Measurements from ENCODE around the gene ZNF789. TPM values are rescaled to one million over a fixed set of nuclear protein-coding genes. Genes with fewer than 3 reads are reported as not detected.

The ZNF789 gene
- total and polyA plus RNA-seq, 4 donors: 1.6 to 7.4 (median 4.8) TPM

DNA sequence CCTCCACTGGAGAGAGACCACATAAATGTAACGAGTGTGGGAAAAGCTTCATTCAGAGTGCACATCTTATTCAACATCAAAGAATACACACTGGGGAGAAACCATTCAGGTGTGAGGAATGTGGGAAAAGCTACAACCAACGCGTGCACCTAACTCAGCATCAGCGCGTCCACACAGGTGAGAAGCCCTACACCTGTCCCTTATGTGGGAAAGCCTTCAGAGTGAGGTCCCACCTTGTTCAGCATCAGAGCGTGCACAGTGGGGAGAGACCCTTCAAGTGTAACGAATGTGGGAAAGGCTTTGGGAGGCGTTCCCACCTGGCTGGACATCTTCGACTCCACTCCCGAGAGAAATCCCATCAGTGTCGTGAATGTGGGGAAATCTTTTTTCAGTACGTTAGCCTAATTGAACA lies 58.7 kb downstream of the ZNF789 start:
- Histone ChIP-seq H3K36me3 (ENCODE audit: control insufficient read depth in 4 of 4, insufficient read depth in 3 of 4, low read depth in 1 of 4, low read length in 3 of 4) (peaks cover 13 to 49% (median 43%) of the 10 kb centered on the region in 4 donors), H3K27me3 (ENCODE audit: control insufficient read depth in 4 of 4, insufficient read depth in 4 of 4, low read length in 3 of 4) (no peaks in the 10 kb centered on the region), H3K9me3 (ENCODE audit: control insufficient read depth in 4 of 4, low read length in 3 of 4) (peaks cover 43 to 47% (median 44%) of the 10 kb centered on the region in 4 donors)

GRCh38 chr7:99535667-99536066 lies 63.0 kb downstream of the ZNF789 start:
- 94% methylated on average over 2 of the region's 2 CpGs for WGBS
- no peak for DNase-seq (ENCODE audit: low spot score)
- H3K27me3 ChIP-seq (ENCODE audit: control insufficient read depth in 4 of 4, insufficient read depth in 4 of 4, low read length in 3 of 4): no peaks in the 10 kb centered on the region

More for the DNA sequence above, 58.7 kb downstream of the ZNF789 start:
- Histone ChIP-seq H3K4me3 (ENCODE audit: low read depth in 1 of 3, low read length in 3 of 3) (peak overlapping the region in 2 of 3 donors; percentile 65 to 77), H3K27ac (ENCODE audit: low read depth in 1 of 2, low read length in 2 of 2) (no peak overlapping the region), H3K9ac (ENCODE audit: low read depth in 1 of 2, low read length in 2 of 2) (no peak overlapping the region), H3K4me1 (ENCODE audit: control insufficient read depth in 4 of 4, insufficient read depth in 4 of 4, low read length in 3 of 4) (no peaks in the 10 kb centered on the region)
- DNase-seq (ENCODE audit: low spot score): no peak
- 98% methylated on average over 12 of the region's 12 CpGs for WGBS
- no peak for TF ChIP-seq CTCF (IDR thresholded peaks at IDR 0.05; ENCODE audit: low read depth, low read length, missing input control)
- TF ChIP-seq, protein P1, sequence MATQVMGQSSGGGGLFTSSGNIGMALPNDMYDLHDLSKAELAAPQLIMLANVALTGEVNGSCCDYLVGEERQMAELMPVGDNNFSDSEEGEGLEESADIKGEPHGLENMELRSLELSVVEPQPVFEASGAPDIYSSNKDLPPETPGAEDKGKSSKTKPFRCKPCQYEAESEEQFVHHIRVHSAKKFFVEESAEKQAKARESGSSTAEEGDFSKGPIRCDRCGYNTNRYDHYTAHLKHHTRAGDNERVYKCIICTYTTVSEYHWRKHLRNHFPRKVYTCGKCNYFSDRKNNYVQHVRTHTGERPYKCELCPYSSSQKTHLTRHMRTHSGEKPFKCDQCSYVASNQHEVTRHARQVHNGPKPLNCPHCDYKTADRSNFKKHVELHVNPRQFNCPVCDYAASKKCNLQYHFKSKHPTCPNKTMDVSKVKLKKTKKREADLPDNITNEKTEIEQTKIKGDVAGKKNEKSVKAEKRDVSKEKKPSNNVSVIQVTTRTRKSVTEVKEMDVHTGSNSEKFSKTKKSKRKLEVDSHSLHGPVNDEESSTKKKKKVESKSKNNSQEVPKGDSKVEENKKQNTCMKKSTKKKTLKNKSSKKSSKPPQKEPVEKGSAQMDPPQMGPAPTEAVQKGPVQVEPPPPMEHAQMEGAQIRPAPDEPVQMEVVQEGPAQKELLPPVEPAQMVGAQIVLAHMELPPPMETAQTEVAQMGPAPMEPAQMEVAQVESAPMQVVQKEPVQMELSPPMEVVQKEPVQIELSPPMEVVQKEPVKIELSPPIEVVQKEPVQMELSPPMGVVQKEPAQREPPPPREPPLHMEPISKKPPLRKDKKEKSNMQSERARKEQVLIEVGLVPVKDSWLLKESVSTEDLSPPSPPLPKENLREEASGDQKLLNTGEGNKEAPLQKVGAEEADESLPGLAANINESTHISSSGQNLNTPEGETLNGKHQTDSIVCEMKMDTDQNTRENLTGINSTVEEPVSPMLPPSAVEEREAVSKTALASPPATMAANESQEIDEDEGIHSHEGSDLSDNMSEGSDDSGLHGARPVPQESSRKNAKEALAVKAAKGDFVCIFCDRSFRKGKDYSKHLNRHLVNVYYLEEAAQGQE (IDR thresholded peaks at IDR 0.05): no peak
- TF ChIP-seq JUND (IDR thresholded peaks at IDR 0.05): no peak
- TF ChIP-seq FOXA1 (IDR thresholded peaks at IDR 0.05): no peak
- no peak for TF ChIP-seq TAF1 (conservative IDR thresholded peaks at IDR 0.05)
- TF ChIP-seq HNF4A (conservative IDR thresholded peaks at IDR 0.05): no peak
- TF ChIP-seq SP1 (IDR thresholded peaks at IDR 0.05): no peak
- TF ChIP-seq FOXA2 (IDR thresholded peaks at IDR 0.05): no peak
- TF ChIP-seq NR2F2 (IDR thresholded peaks at IDR 0.05): no peak
- TF ChIP-seq RAD21 (IDR thresholded peaks at IDR 0.05): no peak

More at GRCh38 chr7:99535667-99536066, 63.0 kb downstream of the ZNF789 start:
- no peak for TF ChIP-seq RXRA (IDR thresholded peaks at IDR 0.05)
- Histone ChIP-seq H3K27ac (ENCODE audit: low read depth in 1 of 2, low read length in 2 of 2) (no peak overlapping the region), H3K9ac (ENCODE audit: low read depth in 1 of 2, low read length in 2 of 2) (no peak overlapping the region), H3K4me1 (ENCODE audit: control insufficient read depth in 4 of 4, insufficient read depth in 4 of 4, low read length in 3 of 4) (no peaks in the 10 kb centered on the region), H3K4me3 (ENCODE audit: low read depth in 1 of 3, low read length in 3 of 3) (no peak overlapping the region), H3K9me3 (ENCODE audit: control insufficient read depth in 4 of 4, low read length in 3 of 4) (peaks cover 39 to 46% (median 42%) of the 10 kb centered on the region in 4 donors), H3K36me3 (ENCODE audit: control insufficient read depth in 4 of 4, insufficient read depth in 3 of 4, low read depth in 1 of 4, low read length in 3 of 4) (peaks cover 3 to 20% (median 18%) of the 10 kb centered on the region in 4 donors)

Other genes with a start within 250 kb of the ZNF789 start
- gene MYH16, start 200.1 kb upstream of the ZNF789 start, total RNA-seq: not detected
- gene MYH16, start 200.1 kb upstream of the ZNF789 start, polyA plus RNA-seq: not detected
- 10 to 100 TPM; 46.7 to 60.1 TPM for gene ARPC1A, start 147.0 kb upstream of the ZNF789 start, total RNA-seq
- gene ARPC1A, start 147.0 kb upstream of the ZNF789 start, polyA plus RNA-seq: 10 to 100 TPM; 61.5 to 84.0 TPM
- gene ARPC1B, start 98.2 kb upstream of the ZNF789 start, total RNA-seq: 100 to 1,000 TPM; 111 to 182 TPM
- gene ARPC1B, start 98.2 kb upstream of the ZNF789 start, polyA plus RNA-seq: 100 to 1,000 TPM in 1 of 2 donors, 10 to 100 TPM in 1; 43.9 to 112 TPM
- gene PDAP1, start 64.3 kb upstream of the ZNF789 start, total RNA-seq: 10 to 100 TPM; 11.6 to 48.5 TPM
- gene PDAP1, start 64.3 kb upstream of the ZNF789 start, polyA plus RNA-seq: 10 to 100 TPM; 14.6 to 83.6 TPM
- gene BUD31, start 63.9 kb upstream of the ZNF789 start, total RNA-seq: 10 to 100 TPM; 18.5 to 28.6 TPM
- 10 to 100 TPM; 35.4 to 55.9 TPM for gene BUD31, start 63.9 kb upstream of the ZNF789 start, polyA plus RNA-seq
- 1 to 10 TPM; 4.2 to 4.3 TPM for gene PTCD1, start 34.1 kb upstream of the ZNF789 start, total RNA-seq
- gene PTCD1, start 34.1 kb upstream of the ZNF789 start, polyA plus RNA-seq: 1 to 10 TPM; 3.1 to 3.5 TPM
- 10 to 100 TPM; 11.5 to 15.3 TPM for gene CPSF4, start 33.9 kb upstream of the ZNF789 start, total RNA-seq
- 1 to 10 TPM; 7.1 to 9.6 TPM for gene CPSF4, start 33.9 kb upstream of the ZNF789 start, polyA plus RNA-seq
- gene ATP5MF, start 6.7 kb upstream of the ZNF789 start, total RNA-seq: 100 to 1,000 TPM; 260 to 266 TPM
- gene ATP5MF, start 6.7 kb upstream of the ZNF789 start, polyA plus RNA-seq: 100 to 1,000 TPM; 530 to 607 TPM
- gene ZNF394, start 27.4 kb downstream of the ZNF789 start, total RNA-seq: 10 to 100 TPM; 18.1 to 18.3 TPM
- gene ZNF394, start 27.4 kb downstream of the ZNF789 start, polyA plus RNA-seq: 1 to 10 TPM; 5.5 to 6.1 TPM
- 1 to 10 TPM; 4.7 to 5.4 TPM for gene ZKSCAN5, start 31.8 kb downstream of the ZNF789 start, total RNA-seq
- 1 to 10 TPM; 1.7 to 2.2 TPM for gene ZKSCAN5, start 31.8 kb downstream of the ZNF789 start, polyA plus RNA-seq
- gene FAM200A, start 79.2 kb downstream of the ZNF789 start, total RNA-seq: 1 to 10 TPM; 2.4 to 4.6 TPM
- gene FAM200A, start 79.2 kb downstream of the ZNF789 start, polyA plus RNA-seq: 1 to 10 TPM; 1.0 to 1.7 TPM
- 10 to 100 TPM; 37.2 to 59.7 TPM for gene ZNF655, start 85.8 kb downstream of the ZNF789 start, total RNA-seq
- gene ZNF655, start 85.8 kb downstream of the ZNF789 start, polyA plus RNA-seq: 10 to 100 TPM; 15.9 to 27.6 TPM
- gene TMEM225B, start 125.4 kb downstream of the ZNF789 start, total RNA-seq: under 1 TPM; 0.17 to 0.28 TPM
- under 1 TPM in 1 of 2 donors, not detected in 1; 0.10 TPM for gene TMEM225B, start 125.4 kb downstream of the ZNF789 start, polyA plus RNA-seq
- 10 to 100 TPM in 1 of 2 donors, 1 to 10 TPM in 1; 8.7 to 11.0 TPM for gene ZSCAN25, start 144.1 kb downstream of the ZNF789 start, total RNA-seq
- 1 to 10 TPM; 2.3 to 3.1 TPM for gene ZSCAN25, start 144.1 kb downstream of the ZNF789 start, polyA plus RNA-seq
- 1,000 to 10,000 TPM in 1 of 2 donors, 10 to 100 TPM in 1; 21.9 to 1,413 TPM for gene CYP3A5, start 207.1 kb downstream of the ZNF789 start, total RNA-seq
- gene CYP3A5, start 207.1 kb downstream of the ZNF789 start, polyA plus RNA-seq: 1,000 to 10,000 TPM in 1 of 2 donors, 100 to 1,000 TPM in 1; 117 to 1,316 TPM

Data from liver (tissue), 9 donors.